ENCODE data around the gene LDHAL6B.

DNA sequence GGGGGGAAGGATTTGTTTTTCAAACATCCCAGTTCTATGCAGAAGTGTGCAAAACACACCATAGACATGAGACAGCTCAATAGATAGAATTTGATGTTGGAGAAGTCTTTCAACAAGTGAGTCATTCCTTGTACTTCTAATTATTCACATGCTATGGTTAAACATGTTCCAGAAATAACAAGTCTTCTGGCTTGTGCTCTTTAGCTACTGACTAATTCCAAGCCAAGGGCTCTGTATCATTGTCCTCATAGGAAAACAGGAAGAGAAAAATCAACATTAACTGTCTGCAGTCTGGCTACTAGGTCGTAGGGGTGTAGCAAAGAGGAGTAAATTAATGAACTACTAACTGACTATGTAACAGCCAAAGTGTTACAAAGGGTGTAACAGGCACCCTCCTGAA, 25.8 kb downstream of the LDHAL6B start:
- TF ChIP-seq, protein P1, sequence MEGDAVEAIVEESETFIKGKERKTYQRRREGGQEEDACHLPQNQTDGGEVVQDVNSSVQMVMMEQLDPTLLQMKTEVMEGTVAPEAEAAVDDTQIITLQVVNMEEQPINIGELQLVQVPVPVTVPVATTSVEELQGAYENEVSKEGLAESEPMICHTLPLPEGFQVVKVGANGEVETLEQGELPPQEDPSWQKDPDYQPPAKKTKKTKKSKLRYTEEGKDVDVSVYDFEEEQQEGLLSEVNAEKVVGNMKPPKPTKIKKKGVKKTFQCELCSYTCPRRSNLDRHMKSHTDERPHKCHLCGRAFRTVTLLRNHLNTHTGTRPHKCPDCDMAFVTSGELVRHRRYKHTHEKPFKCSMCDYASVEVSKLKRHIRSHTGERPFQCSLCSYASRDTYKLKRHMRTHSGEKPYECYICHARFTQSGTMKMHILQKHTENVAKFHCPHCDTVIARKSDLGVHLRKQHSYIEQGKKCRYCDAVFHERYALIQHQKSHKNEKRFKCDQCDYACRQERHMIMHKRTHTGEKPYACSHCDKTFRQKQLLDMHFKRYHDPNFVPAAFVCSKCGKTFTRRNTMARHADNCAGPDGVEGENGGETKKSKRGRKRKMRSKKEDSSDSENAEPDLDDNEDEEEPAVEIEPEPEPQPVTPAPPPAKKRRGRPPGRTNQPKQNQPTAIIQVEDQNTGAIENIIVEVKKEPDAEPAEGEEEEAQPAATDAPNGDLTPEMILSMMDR (IDR thresholded peaks at IDR 0.05), result no peak
- TF ChIP-seq, protein P2, sequence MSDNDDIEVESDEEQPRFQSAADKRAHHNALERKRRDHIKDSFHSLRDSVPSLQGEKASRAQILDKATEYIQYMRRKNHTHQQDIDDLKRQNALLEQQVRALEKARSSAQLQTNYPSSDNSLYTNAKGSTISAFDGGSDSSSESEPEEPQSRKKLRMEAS (CRISPR knock-in tag; IDR thresholded peaks at IDR 0.05), result no peak
- TF ChIP-seq SMAD4 (CRISPR knock-in tag; IDR thresholded peaks at IDR 0.05) (no peak), ELF4 (CRISPR knock-in tag; IDR thresholded peaks at IDR 0.05; ENCODE audit: low read depth) (no peak)
- TF ChIP-seq, protein P3, sequence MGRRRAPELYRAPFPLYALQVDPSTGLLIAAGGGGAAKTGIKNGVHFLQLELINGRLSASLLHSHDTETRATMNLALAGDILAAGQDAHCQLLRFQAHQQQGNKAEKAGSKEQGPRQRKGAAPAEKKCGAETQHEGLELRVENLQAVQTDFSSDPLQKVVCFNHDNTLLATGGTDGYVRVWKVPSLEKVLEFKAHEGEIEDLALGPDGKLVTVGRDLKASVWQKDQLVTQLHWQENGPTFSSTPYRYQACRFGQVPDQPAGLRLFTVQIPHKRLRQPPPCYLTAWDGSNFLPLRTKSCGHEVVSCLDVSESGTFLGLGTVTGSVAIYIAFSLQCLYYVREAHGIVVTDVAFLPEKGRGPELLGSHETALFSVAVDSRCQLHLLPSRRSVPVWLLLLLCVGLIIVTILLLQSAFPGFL (CRISPR knock-in tag; IDR thresholded peaks at IDR 0.05; ENCODE audit: borderline replicate concordance), result no peak
